A549 (cell line): ENCODE results near the gene KCNK15.

ENCODE experiments used
- CTCF ChIP-seq: fragments of >200 bp; sonication (Bioruptor Twin); formaldehyde crosslinking; IDR thresholded peaks from 3 replicates; pipeline ENCODE4 v1.5.1; 2016
- POLR2A ChIP-seq: IDR thresholded peaks from 2 replicates; pipeline ENCODE4 v1.6.1; 2012; ENCODE audit warnings: mild to moderate bottlenecking, low read length
- REST ChIP-seq: fragments of 200-600 bp; sonication (generic); IDR thresholded peaks from 2 replicates; pipeline ENCODE4 v1.6.1; 2016; ENCODE audit warnings: antibody characterized with exemption, mild to moderate bottlenecking, moderate library complexity

DNA sequence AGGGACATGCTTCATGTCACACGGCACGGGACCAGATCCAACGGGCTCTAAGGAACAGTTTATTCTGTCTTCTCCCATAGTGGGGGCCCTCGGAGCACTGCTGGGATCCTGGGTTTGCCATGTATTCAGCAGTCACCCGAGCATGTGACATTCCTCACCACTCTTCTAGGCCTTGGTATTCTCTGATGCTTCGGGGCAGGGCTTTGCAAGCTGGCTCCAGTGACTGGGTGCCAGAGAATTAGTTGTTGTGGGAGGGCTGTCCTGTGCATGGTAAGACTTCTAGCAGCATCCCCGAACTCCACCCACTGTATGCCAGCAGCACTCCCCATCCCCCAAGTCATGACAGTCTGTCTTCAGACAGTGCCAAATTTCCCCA is 25.1 kb upstream of the KCNK15 start:
- no peak for TF ChIP-seq POLR2A
- no peak for TF ChIP-seq CTCF
- no peak for TF ChIP-seq REST
